BLaER1 (cell line): ENCODE data around the gene TMEM270.
A peak's percentile ranks its signal among the peaks of the same experiment; 100 is the strongest.
"Not testable (repeated sequence)": the region's sequence is repeated elsewhere in the genome, so short reads cannot be mapped to it uniquely, and the experiment has no call there.

ENCODE experiments used
- H3K27ac ChIP-seq: shearing (Covaris generic); formaldehyde crosslinking; 2 replicates; pipeline ENCODE4 v1.8.1; 2022
- H3K27me3 ChIP-seq: shearing (Covaris generic); formaldehyde crosslinking; 2 replicates; pipeline ENCODE4 v1.8.1; 2022
- H3K36me3 ChIP-seq: shearing (Covaris generic); formaldehyde crosslinking; 2 replicates; pipeline ENCODE4 v1.8.1; 2022
- H3K4me1 ChIP-seq: shearing (Covaris generic); formaldehyde crosslinking; 2 replicates; pipeline ENCODE4 v1.8.1; 2022
- H3K4me2 ChIP-seq: shearing (Covaris generic); formaldehyde crosslinking; 2 replicates; pipeline ENCODE4 v1.8.1; 2022
- H3K4me3 ChIP-seq: shearing (Covaris generic); formaldehyde crosslinking; 2 replicates; pipeline ENCODE4 v1.8.1; 2022
- H3K9ac ChIP-seq: shearing (Covaris generic); formaldehyde crosslinking; 2 replicates; pipeline ENCODE4 v1.8.1; 2022
- H3K9me3 ChIP-seq: shearing (Covaris generic); formaldehyde crosslinking; 2 replicates; pipeline ENCODE4 v1.8.1; 2022
- H4K20me1 ChIP-seq: shearing (Covaris generic); formaldehyde crosslinking; 2 replicates; pipeline ENCODE4 v1.8.1; 2022
- Cebpa-rat ChIP-seq: shearing (Covaris generic); IDR thresholded peaks from 2 replicates; pipeline ENCODE4 v1.8.1; 2022

The TMEM270 gene

DNA sequence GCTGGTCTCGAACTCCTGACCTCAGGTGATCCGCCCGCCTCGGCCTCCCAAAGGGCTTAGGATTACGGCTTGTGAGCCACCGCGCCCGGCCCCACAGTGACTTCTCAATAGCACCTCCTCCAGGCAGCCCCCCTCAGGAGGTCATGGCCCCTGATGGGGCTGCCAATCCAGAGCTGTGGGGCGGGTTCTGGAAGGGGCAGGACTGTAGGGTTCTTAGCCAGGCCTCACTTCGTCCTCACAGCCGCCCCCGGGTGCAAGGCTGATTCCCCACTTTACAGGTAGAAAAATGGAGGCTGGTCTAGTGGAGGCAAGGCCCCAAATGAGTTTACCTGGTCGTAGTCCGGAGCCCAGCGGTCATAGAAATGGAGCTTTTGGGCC lies 19.3 kb upstream of the TMEM270 start:
- Histone ChIP-seq H3K27me3 (no peaks in the 10 kb centered on the region), H3K36me3 (no peaks in the 10 kb centered on the region), H3K4me2 (peak overlapping the region; percentile 88), H4K20me1 (no peaks in the 10 kb centered on the region), H3K27ac (0 out of 2 replicates have a peak overlapping the region, but pooled peaks have one; percentile 67), H3K9ac (peak overlapping the region; percentile 73; the same call in 1 of the 2 replicates), H3K4me1 (peaks cover 28% of the 10 kb centered on the region), H3K4me3 (peak overlapping the region; percentile 65), H3K9me3 (no peaks in the 10 kb centered on the region)
- no peak for TF ChIP-seq Cebpa-rat

- Histone ChIP-seq H3K9me3 (no peaks in the 10 kb centered on the region), H3K4me3 (peak within 1 kb of the TSS; percentile 65), H3K27me3 (no peaks in the 10 kb centered on the region), H4K20me1 (no peaks in the 10 kb centered on the region), H3K4me2 (peak within 1 kb of the TSS; percentile 88), H3K27ac (peak within 1 kb of the TSS; percentile 67; the same call in 1 of the 2 replicates), H3K4me1 (peaks cover 28% of the 10 kb centered on the region), H3K36me3 (no peaks in the 10 kb centered on the region), H3K9ac (peak within 1 kb of the TSS; percentile 75)
- TF ChIP-seq Cebpa-rat = no peak
Measured at GRCh38 chr7:73842067-73842976, 18.6 kb upstream of the TMEM270 start, which contains the start of gene METTL27. Gene METTL27 (minus strand): TSS chr7:73842516. CDS start chr7:73842140, 376 bp downstream.

GRCh38 chr7:73844131-73844547 lies 16.8 kb upstream of the TMEM270 start:
- no peaks in the 10 kb centered on the region for H3K27me3 ChIP-seq
- peaks cover 31% of the 10 kb centered on the region for H3K4me1 ChIP-seq
- no peaks in the 10 kb centered on the region for H3K9me3 ChIP-seq
- no peak overlapping the region for H3K9ac ChIP-seq
- H4K20me1 ChIP-seq = no peaks in the 10 kb centered on the region
- H3K27ac ChIP-seq = no peak overlapping the region
- H3K4me3 ChIP-seq = no peak overlapping the region
- TF ChIP-seq Cebpa-rat = no peak
- no peaks in the 10 kb centered on the region for H3K36me3 ChIP-seq
- peak overlapping the region; percentile 87 for H3K4me2 ChIP-seq

DNA sequence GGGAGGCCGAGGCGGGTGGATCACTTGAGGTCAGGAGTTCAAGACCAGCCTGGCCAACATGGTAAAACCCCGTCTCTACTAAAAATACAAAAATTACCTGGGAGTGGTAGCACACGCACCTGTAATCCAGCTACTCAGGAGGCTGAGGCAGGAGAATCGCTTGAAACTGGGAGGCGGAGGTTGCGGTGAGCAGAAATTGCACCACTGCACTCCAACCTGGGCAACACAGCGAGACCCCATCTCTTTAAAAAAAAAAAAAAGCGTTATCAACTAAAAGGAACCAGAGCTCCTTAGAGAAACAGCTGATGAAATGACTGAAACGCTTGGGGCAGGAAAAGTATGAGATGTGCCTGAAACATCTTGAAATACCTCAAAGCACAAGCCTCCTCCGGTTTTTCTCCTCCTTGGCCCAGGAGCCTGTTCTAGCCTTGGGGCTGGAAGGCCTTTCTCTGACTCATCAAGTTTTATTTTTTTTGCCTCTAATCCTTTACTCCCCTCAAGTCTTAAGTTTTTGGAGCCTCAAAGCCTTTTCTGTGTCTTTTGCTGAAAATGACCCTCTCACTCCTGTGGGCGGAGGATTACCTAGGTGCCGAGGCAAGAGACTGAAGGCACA lies 16.0 kb upstream of the TMEM270 start:
- H3K4me2 ChIP-seq = no peak overlapping the region
- no peak overlapping the region for H3K4me3 ChIP-seq
- H3K4me1 ChIP-seq = peaks cover 39% of the 10 kb centered on the region
- no peaks in the 10 kb centered on the region for H3K27me3 ChIP-seq
- H3K9ac ChIP-seq = no peak overlapping the region
- H4K20me1 ChIP-seq = no peaks in the 10 kb centered on the region
- no peaks in the 10 kb centered on the region for H3K9me3 ChIP-seq
- no peaks in the 10 kb centered on the region for H3K36me3 ChIP-seq
- H3K27ac ChIP-seq = no peak overlapping the region
- TF ChIP-seq Cebpa-rat = no peak

- H3K9ac ChIP-seq, H3K4me3 ChIP-seq, H3K36me3 ChIP-seq, H3K9me3 ChIP-seq, H3K27me3 ChIP-seq, H3K27ac ChIP-seq, H3K4me2 ChIP-seq, H4K20me1 ChIP-seq: not testable (repeated sequence)
- H3K4me1 ChIP-seq = peaks cover 42% of the 10 kb centered on the region
Measured at GRCh38 chr7:73845701-73846195, 15.2 kb upstream of the TMEM270 start.

GRCh38 chr7:73847941-73848723 lies 12.8 kb upstream of the TMEM270 start:
- TF ChIP-seq Cebpa-rat = no peak
- no peak overlapping the region for H3K4me2 ChIP-seq
- H3K36me3 ChIP-seq = no peaks in the 10 kb centered on the region
- no peaks in the 10 kb centered on the region for H4K20me1 ChIP-seq
- no peak overlapping the region for H3K27ac ChIP-seq
- no peaks in the 10 kb centered on the region for H3K9me3 ChIP-seq
- peaks cover 29% of the 10 kb centered on the region for H3K4me1 ChIP-seq
- H3K4me3 ChIP-seq = no peak overlapping the region
- H3K9ac ChIP-seq = no peak overlapping the region
- H3K27me3 ChIP-seq = peaks cover under 1% of the 10 kb centered on the region

DNA sequence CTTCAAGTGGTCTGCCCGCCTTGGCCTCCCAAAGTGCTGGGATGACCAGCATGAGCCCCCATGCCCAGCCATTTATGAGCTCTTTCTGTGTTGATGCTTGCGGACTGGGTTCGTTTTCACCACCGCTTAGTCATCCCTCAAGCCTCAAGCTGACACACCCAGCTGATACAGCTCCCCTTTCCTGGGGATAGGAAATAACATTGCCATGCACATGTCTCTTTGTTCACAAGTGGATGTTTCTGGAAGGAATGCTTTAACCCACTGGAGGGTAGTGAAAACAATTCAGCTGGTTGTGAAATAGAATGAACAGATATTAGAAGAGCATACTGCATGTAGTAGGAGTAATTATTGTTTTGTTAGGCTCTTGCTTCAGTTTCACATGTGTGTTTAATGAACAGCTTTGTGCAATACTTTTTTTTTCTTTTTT lies 10.2 kb upstream of the TMEM270 start:
- H3K27ac ChIP-seq = no peak overlapping the region
- H3K9ac ChIP-seq = no peak overlapping the region
- H3K4me1 ChIP-seq = peaks cover 21% of the 10 kb centered on the region

GRCh38 chr7:73851410-73852338 lies 9.3 kb upstream of the TMEM270 start:
- no peak overlapping the region for H3K9ac ChIP-seq
- H3K27ac ChIP-seq = no peak overlapping the region
- H3K36me3 ChIP-seq = no peaks in the 10 kb centered on the region
- H4K20me1 ChIP-seq = no peaks in the 10 kb centered on the region
- peaks cover 26% of the 10 kb centered on the region for H3K4me1 ChIP-seq
- H3K9me3 ChIP-seq = no peaks in the 10 kb centered on the region
- no peak overlapping the region for H3K4me3 ChIP-seq
- H3K27me3 ChIP-seq = peaks cover 27% of the 10 kb centered on the region
- no peak for TF ChIP-seq Cebpa-rat
- no peak overlapping the region for H3K4me2 ChIP-seq

More for the DNA sequence above, 10.2 kb upstream of the TMEM270 start:
- Histone ChIP-seq H3K4me2 (no peak overlapping the region), H4K20me1 (no peaks in the 10 kb centered on the region), H3K27me3 (peaks cover 27% of the 10 kb centered on the region), H3K4me3 (no peak overlapping the region), H3K9me3 (no peaks in the 10 kb centered on the region), H3K36me3 (no peaks in the 10 kb centered on the region)
- TF ChIP-seq Cebpa-rat = no peak

GRCh38 chr7:73852500-73852899 lies 8.5 kb upstream of the TMEM270 start:
- Histone ChIP-seq H4K20me1 (no peaks in the 10 kb centered on the region), H3K4me2 (no peak overlapping the region), H3K9me3 (no peaks in the 10 kb centered on the region), H3K27me3 (peaks cover 27% of the 10 kb centered on the region), H3K4me3 (no peak overlapping the region), H3K9ac (no peak overlapping the region), H3K4me1 (peaks cover 34% of the 10 kb centered on the region), H3K27ac (no peak overlapping the region), H3K36me3 (no peaks in the 10 kb centered on the region)
- no peak for TF ChIP-seq Cebpa-rat
